Stimulated activated CD4-positive, alpha-beta T cell treated with anti-CD3 and anti-CD28 coated beads, Interleukin-2, amount 100 ng/mL, for 48 hours (primary cell): ENCODE measurements around the gene LARP4.
A peak's percentile ranks its signal among the peaks of the same experiment; 100 is the strongest.
"Not testable (repeated sequence)": the region's sequence is repeated elsewhere in the genome, so short reads cannot be mapped to it uniquely, and the experiment has no call there.

Experiments
- DNase-seq, 2 donors: peaks; one replicate each; pipeline ENCODE4 v3.0.0-alpha.2; 2020

LARP4 gene

DNA sequence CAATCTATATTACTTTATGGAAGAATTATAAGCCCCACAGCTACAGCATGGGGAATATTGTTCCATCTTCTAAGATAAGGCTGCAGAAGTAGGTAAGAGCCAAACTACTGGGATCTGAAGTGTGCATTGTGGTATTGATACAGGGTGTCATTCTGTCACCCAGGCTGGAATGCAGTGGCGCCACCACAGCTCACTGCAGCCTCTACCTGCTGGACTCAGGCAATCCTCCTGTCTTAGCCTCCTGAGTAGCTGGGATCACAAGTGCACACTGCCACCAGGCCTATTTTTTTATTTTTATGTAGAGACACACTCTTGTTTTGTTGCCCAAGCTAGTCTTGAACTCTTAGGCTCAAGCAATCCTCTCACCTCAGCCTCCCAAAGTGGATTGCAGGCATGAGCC lies 82.8 kb downstream of the LARP4 start:
- DNase-seq = no peak

GRCh38 chr12:50488801-50489200 lies 88.1 kb downstream of the LARP4 start:
- DNase-seq = no peak

GRCh38 chr12:50498119-50498518 lies 97.4 kb downstream of the LARP4 start:
- not testable (repeated sequence) for DNase-seq

DNA sequence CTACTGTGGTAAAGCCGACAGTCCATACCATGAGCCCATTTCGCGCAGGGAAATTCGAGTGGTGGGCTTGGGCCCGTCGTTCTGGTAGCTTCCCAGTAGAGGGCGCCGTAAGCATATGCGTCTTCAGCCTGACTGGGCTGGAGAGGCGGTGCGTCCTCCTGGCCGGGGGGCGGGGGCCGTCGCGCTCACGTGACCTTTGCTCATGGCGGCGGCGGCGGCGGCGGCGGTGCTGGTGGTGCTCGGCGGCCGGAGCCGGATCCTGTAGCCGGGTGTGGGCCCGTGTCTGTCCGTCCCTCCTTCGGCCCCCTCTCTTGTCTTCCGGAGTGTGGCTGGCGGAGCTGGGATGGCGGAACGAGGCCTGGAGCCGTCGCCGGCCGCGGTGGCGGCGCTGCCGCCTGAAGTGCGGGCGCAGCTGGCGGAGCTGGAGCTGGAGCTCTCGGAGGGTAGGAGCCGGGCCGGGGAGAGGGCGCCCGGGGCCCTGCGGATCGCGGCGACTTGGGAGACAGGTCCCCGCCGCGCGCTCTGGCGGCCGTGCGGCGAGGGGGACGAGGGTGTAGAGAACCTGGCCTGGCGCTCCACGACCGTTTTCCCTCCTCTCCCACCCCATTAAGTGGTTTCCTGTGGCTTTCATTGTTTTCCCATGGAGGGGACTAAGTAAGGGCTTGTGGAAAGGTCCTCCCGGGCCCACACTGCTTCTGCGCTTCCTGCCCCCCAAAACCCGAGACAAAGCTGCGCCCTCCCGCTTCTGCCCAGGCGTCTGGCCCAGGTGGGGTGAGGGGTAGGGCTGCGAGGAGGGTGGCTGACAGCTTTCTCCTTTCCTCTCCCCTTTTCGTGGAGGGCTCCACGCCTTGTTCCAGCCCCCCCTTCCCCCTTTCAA lies 104.4 kb downstream of the LARP4 start, which contains the start of gene DIP2B:
TSS of gene DIP2B (plus strand) at position 188 of the 877 bp plus-strand sequence. CDS start at position 344, 156 bp downstream.
- DNase-seq = peak; percentile 98

GRCh38 chr12:50505675-50506530 lies 105.2 kb downstream of the LARP4 start:
- DNase-seq = no peak

DNA sequence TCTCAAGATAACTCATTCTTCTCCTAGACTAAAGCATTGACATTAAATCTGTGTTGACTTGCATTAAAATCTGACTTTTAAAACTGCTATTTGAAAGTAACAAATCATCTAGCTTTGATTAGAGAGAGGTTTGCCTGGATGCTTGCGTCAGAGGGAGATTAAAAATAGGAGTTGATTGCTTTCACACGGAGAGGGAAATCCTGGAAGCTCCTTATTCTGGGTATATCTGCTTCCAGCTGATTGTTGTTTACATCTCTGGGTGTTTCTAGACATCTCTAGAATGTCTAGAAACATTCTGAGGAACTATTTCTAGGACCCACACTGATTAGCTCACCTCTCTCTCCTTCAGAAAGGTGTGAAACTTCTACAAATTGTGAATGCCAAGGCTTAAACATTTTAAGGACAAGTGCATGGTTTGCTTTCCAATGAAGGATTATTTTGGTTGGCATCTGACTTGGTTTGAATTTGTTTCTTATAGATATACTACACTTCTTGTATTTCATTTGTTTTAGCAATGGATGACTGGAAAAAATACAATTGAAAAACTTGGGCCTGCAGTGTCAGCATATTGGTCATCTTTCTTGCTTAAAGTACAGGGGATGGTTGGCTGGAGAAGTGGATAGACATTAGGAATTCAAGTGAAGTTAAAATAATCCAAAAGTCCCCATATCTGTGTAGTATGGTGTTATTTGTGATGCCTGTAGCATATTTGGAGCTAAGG lies 106.2 kb downstream of the LARP4 start:
- no peak for DNase-seq

DNA sequence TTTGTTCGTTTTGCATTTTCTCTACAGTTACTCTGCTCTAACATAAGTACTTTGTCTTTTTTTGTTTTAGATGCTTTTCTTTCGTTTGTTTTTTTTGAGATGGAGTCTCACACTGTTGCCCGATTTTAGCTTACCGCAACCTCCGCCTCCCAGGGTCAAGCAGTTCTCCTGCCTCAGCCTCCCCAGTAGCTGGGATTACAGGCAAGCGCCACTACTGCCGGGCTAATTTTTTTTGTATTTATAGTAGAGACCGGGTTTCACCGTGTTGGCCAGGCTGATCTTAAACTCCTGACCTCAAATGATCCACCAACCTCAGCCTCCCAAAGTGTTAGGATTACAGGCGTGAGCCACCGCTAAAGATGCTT lies 106.8 kb downstream of the LARP4 start:
- DNase-seq = no peak

- DNase-seq = no peak
These were observed 107.2 kb downstream of the LARP4 start for GRCh38 chr12:50507930-50508329.

DNA sequence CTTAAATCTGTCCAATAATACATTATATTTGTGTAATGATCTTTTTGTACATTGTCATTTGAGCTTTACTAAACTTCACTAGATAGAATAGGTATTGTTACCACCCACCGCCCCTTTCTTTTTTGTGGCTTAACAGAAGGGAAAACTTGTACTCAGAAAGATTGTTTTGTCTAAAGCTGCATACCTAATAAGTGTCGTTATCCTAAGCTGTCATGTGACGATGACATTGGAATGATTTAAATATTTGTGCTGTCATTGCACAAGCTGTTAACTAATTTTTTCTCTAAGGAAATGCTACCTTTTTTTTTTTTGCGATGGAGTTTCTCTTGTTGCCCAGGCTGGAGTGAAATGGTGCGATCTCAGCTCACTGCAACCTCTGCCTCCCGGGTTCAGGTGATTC lies 107.7 kb downstream of the LARP4 start:
- DNase-seq = no peak

GRCh38 chr12:50508970-50509663 lies 108.4 kb downstream of the LARP4 start:
- DNase-seq = no peak

DNA sequence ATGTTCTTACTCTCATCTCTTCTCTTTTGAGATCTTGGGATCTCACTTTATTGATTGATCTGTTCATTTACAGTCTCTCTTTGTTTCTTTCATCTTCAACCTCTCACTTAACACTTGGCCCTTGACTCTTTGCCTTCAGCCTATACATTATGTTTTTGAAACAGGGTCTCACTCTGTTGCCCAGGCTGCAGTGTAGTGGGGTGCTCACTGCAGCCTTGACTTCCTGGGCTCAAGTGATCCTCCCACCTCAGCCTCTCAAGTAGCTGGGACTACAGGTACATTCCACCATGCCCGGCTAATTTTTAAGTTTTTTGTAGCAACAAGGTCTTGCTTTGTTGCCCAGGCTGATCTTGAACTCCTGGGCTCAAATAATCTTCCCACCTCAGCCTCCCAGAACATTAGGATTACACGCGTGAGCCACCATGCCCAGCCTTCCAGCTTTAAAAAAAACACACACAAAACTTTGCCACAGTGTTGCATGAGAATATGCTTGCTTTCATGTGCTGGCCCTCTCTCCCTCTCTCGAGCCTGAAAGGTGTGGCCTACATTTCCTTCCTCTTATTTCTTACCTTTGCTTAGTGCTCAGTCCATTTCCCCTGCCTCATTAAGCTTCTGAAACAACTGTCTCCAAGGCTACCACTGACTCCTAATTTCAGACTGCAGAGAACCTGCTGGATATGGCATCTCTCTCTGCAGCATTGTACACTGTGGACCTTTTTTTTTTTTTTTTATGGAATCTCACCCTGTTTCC lies 114.0 kb downstream of the LARP4 start:
- DNase-seq = no peak

- no peak for DNase-seq
These were observed 114.9 kb downstream of the LARP4 start for GRCh38 chr12:50515587-50515986.

DNA sequence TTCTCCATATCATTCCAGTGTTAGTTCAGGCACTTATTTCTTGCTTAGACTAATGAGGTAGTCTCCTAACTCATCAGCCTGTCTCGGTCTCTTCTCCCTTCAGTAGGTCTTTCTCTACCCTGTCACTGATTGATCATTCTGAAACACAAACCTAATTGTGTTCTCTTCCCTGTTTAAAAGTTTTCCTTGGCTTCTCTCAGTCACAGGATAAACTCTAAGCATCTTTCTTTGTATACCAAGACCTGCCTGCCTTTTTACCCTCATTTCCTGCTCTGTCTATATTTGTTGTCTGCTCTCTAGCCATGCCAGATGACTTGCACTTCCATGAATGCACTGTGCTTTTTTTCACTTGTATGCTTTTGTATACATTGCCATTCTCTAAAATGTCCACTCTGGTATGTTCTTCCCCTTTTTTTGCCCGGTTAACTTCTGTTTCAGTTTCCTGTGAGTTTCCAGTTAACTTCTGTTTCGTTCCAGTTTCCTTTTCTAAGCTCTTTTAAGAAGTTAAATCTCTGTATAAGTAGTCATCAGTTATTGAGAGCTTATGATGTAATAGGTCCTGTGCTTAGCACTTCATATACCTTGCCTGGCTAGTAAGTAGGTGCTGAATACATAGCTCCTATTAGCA lies 116.8 kb downstream of the LARP4 start:
- no peak for DNase-seq

- DNase-seq = no peak
These were observed 117.4 kb downstream of the LARP4 start for GRCh38 chr12:50518090-50518489.

DNA sequence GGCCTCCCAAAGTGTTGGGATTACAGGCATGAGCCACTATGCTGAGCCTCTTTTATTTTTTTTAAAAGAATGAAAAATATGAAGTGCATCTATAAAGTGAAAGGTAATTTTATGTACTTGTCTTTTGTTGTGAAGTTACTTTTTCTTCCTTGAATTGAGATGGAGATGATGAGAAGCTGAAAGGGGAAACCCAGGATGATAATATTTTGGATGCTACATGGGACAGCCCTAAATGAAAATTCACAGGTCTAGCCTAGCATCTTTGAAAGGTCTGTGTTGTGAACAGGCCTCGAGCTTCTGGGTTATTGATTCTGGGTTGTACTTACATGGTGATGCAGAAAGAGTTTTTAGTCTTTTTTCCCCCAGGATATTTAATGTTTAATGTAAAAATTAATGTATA lies 118.7 kb downstream of the LARP4 start:
- no peak for DNase-seq

DNA sequence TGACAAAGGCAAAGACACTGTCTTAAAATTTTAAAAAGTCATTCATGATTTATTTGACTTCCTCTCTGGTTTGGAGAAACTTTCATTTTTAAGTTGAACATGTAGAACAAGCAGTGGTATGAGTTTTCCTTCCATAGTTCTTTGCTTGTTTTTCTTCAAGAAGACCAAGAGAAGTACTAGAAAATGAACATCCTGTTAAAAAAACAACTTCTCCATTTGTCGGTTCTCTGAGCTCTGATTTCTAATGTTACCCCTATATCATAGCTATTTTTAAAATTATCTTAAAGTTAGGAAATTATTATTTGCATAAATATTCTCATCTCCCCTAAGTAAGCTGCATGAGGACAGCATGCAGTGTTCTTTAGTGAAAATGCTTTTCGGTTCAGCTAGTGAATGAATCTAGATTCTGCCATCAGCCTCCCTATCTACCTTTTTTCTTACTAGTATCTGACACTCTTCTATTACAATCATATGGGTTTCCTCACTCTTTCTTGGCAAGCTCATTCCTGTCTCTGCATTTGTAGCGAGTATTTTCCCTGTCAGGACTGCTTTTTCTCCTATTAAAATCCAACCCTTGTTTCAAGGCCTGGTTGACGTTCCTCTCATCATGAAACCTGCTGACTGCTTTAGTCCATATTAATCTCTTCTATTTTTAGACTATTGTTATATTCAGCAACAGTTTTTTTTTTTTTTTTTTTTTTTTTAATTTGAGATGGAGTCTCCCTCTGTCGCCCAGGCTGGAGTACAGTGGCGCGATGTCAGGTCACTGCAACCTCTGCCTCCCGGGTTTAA lies 119.9 kb downstream of the LARP4 start:
- DNase-seq = no peak

GRCh38 chr12:50521781-50522180 lies 121.1 kb downstream of the LARP4 start:
- DNase-seq = not testable (repeated sequence)

DNA sequence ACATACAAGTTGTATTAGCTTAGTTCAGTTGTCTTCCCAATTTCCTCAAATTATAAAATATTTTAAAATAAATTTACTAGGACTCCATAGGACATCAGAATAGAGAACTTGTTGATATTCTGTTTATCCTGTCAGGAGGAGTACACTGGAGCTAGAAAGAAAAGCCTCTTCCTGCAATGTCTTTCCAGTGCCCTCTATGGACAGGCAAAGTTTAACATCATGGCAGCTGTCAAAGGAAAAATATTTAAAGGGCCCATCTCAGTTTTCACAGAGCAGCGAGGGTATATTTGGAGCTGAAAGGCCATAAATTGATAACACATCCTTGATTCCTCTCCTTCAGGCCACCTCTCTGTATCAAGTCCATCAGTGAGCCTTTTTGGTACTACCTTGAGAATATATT lies 123.1 kb downstream of the LARP4 start:
- DNase-seq = no peak

DNA sequence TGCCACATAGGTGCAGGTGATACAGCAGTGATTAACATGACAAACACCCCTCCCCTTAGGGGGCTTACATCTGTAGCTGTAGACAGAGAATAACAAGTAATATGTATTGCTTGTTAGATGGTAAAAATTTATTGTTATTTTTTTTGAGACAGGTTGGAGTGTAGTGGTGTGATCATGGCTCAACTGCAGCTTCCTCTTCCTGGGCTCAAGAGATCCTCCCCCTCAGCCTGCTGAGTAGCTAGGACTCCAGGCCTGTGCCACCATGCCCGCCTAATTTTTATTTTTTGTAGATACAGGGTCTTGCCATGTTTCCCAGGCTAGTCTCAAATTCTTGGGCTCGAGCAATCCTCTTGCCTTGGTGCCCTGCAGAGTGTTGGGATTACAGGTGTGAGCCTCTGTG lies 123.9 kb downstream of the LARP4 start:
- DNase-seq = no peak

DNA sequence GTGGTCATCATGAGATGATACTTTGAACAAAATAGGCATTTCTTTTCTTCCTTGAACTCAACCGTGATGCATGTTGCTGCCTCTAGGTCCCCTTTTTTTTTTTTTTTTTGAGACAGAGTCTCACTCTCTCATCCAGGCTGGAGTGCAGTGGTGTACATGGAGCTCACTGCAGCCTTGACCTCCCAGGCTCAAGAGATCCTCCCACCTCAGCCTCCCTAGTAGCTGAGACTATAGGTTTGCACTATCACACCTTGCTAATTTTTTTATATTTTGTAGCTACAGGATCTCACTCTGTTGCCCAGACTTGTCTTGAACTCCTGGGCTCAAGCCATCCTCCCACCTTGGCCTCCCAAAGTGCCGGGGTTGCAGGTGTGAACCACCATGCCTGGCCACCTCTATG lies 124.7 kb downstream of the LARP4 start:
- DNase-seq = no peak

- no peak for DNase-seq
These were observed 126.7 kb downstream of the LARP4 start for GRCh38 chr12:50527359-50527726.
